Stimulated activated CD8-positive, alpha-beta memory T cell treated with anti-CD3 and anti-CD28 coated beads, Interleukin-12 subunit alpha, Interleukin-12 subunit beta, amount 100 ng/mL, for 24 hours (primary cell): ENCODE data around the gene TMED4.

Experiments used
- DNase-seq: peaks from one replicate; pipeline ENCODE4 v3.0.0-alpha.2; 2020; ENCODE audit errors: extremely low read depth

TMED4 gene

DNA sequence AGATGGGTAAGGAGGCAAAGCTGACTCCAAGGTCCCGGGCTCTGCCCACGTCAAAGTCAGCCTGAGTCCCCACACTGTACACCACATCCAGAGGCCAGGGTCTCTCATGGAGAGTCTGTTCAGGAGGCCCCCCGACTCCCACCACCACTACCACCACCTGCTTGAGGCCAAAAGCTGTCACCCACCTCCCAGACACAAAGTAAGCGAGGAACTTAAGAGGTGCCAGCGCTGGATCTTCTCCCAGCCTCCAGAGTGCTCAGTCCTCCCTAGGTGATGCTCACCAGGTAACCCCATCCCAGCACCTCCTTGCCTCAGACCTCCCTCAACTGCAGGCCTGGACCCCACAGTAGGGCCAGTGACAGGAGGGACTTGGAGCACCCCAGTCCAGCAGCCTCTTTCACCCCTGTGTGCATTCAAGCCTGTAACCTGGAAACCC is 41.4 kb downstream of the TMED4 start:
- no peak for DNase-seq

DNA sequence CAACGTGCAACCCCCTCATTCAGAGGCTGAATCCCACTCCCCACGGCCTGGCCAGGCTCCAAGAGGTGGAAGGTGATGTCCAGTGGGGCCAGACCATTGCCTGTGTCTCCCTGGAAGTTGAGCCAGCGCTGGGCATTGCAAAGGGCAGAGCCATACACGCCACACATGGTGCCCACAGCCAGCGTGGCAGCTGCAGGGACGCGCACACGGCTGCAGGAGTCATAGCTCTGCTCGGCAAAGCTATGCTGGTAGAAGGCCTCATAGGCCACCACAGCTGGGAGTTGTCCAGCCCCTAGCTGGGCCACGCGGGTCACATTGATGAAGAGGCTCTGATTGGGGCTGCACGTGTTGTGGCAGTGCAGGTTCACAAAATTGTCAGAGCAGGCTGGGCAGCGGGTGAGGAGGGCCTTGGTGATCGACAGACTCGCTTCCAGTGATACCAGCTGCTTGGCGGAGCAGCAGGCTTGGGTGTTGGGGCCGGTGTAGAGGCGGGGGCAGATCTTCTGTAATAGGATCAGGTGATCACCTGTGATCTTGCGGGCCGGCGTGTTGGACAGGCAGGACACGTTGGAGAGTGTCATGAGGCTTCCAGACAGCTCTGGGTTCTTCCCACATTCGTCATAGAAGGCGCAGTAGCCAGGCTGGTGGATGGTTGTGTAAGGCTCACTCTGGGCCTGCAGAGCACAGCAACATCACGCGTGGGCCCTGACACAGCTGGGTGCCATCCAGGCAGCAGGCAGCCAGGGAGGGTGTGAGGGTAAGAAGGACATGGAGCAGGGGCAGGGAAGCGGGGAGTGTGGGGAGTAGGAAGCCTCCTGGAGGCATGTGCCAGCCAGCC is 42.1 kb downstream of the TMED4 start:
- DNase-seq: no peak

- DNase-seq: no peak
Measured at GRCh38 chr7:44538798-44539668, 43.0 kb downstream of the TMED4 start.

DNA sequence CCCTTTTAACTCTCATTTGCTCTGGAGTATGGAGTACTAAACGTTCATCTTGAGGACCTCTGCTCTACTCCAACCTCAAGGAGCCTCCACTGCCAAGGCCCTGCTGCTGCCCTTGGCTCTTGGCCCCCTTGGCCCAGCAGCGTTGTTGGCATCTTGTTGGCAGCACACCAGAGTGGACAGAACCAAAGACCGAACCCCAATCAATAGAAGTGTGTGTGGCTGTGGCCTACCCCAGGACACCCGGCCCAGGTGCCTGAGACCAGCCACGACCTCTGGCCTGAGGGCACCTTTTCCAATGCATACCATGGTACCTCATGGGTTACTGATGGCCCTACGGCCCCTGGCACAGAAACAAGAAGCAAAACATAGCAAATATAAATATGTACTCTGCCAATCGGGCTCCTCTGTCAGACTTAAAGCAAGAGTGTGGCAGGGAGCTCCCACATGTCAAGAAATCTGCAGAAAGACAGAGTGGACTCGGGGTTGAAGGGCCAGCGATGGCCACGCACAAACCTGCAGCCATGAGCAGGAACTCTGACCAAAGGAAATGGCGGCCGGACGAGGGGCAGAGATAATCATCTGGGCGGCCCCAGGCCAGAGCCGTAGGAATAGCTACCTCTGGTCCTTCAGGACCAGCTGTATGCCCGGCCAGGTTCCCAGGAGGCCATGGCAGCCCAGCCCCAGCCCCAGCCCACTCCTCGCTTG is 43.8 kb downstream of the TMED4 start:
- DNase-seq: no peak

DNA sequence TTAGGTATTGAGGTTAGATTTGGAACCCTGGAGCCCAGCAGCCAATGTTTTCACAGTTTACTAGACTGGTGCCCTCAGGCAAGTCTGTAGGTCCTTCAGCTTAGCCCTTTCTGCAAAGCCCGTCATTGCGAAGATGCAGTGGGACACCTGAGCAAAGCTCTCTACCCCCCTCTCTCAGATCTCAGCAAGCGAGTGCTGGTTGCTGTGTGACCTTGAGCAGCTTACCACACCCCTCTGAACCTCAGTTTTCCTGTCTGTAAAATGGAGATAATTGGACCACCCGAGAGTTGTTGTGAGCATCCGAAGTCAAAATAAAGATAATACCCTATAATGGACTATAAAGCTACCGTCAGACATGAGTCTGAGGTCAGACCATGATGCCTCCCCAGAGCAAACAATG is 44.6 kb downstream of the TMED4 start:
- no peak for DNase-seq

GRCh38 chr7:44536090-44536489 is 45.9 kb downstream of the TMED4 start:
- DNase-seq: no peak

GRCh38 chr7:44535348-44536064 is 46.5 kb downstream of the TMED4 start:
- DNase-seq: no peak

DNA sequence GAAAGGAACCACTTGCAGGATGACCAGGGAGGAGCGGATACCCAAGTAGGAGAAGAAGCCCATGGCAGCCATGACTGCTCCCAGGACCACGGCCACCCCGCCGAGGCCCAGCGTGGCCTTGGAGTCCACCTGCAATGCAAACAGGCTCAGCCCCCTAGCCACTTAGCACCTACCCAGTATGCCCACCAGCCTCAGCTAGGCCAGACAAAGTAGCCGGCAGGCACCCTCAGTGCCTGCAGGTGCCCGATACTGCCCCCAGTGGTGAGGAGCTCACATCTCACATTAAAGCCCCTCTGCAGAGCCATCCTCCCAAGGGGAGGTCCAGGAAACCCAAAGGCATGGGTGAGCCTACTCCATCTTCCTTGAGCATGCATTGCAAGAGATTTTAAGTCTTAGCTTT is 47.5 kb downstream of the TMED4 start:
- peak; percentile 10 for DNase-seq

DNA sequence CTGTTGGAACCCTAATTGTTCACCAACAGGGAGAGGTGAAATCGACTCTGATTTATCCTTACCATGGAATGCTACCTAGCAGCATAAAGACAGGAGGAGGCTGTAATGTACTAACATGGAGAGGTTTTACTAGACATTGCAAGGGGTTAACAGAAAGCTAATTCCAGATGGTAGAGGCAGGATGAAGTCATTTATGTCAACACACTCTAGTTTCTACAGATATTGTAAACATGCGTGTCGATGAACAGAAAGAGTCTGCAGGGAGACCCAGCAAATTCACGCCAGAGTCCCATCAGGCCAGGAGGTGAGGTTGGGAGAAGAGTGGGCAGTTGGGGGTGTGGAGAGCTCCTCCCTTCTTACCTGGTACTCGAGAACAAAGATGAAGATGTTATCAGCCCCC is 47.9 kb downstream of the TMED4 start:
- no peak for DNase-seq

DNA sequence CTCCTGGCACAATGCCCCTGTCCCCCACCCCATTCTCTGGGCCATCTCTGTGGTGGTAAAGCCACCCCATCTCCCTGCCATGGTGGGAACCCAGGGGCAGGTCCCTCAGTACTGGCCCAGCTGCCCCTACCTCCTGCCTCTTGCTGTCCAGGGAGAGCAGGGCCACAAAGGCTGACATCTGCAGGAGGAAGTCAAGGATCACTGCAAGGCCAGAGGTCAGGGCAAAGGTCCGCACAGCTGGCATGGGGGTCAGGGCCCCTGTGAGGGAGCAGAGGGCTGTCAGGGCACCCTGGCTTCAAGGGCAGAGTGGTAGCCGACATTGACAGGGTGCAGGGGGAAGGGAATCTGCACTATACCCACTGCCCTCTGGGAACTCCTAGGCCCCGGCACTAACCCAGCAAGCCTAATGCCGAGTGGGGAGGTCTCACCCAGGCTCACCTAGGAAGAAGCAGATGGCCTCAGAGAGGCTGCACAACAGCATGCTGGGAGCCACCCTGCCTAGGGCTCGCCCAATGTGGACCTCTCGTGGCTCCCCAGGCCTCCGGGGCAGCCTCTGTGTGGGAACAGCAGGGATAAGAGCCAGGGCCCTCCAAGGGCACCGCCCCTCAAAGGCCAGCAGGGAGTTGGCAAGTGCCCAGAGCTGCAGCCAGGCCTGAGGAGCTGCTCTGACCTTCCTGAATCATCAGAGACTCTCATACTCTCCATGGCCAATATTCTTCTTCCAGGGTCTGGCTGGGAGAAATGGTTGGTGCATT is 48.6 kb downstream of the TMED4 start:
- no peak for DNase-seq

DNA sequence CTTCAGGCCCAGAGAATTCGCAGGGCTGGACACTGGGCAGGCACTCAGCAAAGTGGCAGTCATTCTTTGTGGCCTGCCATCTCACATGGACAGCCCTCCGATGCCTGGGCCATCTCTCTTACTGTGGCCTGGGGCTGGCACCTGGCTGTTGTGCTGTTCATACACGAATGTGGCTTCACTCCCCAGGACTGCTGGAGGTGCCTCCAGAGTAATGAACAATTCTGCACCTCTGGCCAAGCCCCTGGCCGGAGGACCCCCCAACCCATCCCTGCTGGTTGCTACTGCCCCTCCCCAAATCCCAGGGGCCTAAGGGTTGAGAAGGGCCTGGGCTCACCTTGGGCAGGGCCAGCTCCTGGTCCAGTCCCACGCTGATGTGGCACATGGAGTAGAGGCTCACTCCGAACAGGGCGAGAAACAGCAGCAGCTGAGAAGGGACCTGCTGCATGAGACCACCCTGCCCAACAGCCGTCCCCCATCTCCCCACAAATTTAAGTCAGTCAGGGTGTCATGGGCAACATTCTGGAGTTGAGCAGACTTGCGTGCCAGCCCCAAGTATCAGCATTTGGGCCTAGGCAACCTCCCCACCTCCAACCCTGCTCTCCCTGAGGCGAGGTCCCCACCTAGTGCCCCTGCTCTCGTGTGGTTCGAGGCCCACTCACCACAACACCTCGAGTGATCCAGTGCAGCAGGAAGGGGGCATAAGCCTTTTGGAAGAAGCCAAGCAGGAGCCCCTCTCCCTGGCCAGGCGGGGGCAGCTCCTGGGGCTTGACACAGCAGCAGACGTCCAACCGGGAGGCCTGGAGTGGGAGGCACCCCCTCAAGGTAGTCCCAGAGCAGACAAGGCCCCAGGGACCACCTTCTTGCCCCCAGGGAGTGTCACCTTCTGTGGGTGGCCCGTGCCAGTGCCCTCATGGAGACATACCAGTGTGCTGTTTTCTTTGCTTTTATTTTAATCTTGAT is 50.3 kb downstream of the TMED4 start:
- no peak for DNase-seq

DNA sequence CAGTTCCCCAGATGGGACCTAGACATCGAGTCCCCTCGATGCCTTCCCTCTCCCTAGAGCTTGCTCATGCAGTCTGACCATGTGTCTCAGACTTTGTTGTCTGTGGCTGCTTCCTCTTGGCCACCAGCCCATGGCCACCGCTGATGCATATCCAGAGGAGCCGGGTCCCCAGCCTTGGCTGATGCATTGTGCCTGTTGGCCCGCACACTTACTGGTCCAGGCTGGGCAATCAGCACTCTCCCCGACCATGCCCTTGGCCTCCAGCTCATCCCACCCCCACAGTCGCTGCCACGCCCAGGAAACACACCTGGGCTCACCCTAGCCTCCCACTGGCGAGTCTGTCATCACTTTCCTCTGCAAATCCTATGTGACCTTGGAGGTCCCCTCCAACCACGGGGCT is 51.0 kb downstream of the TMED4 start:
- DNase-seq: no peak
